GM19238 (cell line): ENCODE measurements around the gene FREM2.

Experiments
- DNase-seq: peaks from one replicate; pipeline ENCODE4 v3.0.0; 2011; ENCODE audit warnings: low spot score; ENCODE audit not compliant: insufficient read length

FREM2 gene

DNA sequence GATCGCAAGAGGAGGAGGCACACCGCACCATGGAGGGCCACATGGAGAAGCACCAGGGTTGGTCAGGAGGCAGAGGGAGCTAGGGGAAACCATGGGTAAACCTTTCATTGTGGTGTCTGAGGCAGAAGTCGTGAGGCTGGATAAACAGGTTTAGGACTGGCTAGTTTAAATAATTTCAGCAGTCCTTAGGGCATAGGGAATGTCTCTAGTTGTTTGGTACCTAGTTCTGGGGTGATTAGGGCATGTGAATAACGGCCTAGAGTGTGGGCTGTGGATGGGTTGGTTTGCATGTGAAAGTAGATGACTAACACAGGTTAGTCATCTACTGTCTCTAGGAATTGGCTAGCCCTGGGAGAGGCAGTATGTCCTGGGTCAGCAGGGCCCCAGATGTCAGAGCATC, 201.4 kb downstream of the FREM2 start:
- DNase-seq = no peak

DNA sequence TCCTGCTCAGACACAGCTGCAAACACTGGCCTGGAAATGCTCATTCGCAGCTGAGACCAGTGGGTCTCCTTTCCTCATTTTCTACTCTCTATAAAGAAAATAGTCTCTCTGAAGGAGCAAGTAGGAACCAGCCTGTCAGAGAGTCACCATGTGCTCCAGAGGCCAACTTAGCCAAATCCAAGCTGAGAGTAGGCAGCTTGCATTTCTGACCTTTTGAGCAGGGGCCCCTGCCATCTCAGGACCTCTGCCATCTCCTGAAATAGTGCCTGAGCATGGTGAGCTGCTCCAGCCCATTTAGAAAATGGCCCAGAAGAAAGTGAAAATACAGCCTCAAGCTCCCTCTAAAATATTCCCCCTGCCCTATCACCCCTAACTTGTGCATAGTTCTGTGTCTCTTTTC, 208.2 kb downstream of the FREM2 start:
- no peak for DNase-seq

DNA sequence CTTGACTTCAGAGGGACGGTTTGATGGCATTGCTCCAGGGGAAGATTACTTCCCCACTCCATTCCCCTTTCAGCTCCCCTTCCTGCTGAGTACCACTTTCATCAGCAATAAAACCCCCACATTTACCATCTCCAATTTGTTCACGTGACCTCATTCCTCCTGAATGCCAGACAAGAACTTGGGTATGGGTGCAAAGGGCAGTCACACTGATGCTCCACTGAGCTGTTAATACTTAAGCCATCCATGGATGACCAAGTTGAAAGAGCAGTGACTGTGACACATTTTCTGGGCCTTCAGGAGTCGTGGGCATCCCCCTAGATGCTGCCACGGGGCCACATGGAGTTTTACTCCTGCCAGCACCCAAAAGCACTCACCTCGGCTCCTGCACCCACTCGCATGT, 210.6 kb downstream of the FREM2 start:
- DNase-seq = no peak

DNA sequence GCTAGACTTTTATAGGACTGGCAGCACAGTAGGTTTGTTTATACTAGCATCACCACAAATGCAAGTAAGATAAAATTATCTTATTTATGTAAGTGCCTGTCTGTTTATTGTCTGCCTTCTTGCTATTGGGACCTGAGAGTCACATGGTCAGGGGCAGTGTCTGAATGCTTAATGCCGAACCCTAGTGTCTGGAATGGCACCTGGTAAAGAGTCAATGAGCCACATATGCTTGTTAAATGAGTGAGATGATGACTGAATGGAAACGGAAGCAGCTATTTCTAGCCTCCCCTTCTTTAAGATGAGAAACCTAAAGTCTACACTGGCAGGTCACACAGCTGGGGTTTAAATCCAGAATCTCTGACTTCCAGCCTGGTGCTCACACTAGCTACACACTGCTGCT, 211.6 kb downstream of the FREM2 start:
- DNase-seq = no peak

DNA sequence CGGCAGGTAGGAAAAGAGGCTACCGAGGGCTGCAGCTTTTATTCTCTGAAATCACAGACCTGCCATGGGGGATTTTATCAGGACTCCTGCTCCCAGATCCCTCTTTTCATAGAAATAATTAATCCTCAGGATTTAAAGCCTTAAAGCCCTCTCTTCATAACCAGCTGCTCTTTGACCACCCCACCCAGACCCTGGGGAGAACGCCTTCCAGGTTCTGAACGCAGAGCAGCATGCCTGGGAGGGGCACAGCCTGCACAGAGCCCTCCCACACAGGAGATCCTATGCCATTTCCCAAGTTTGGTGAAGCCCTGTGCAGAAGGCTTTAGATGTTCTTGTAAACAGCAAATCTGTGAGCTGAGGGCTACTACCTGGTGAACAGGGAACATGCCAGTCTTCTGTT, 212.7 kb downstream of the FREM2 start:
- no peak for DNase-seq

DNA sequence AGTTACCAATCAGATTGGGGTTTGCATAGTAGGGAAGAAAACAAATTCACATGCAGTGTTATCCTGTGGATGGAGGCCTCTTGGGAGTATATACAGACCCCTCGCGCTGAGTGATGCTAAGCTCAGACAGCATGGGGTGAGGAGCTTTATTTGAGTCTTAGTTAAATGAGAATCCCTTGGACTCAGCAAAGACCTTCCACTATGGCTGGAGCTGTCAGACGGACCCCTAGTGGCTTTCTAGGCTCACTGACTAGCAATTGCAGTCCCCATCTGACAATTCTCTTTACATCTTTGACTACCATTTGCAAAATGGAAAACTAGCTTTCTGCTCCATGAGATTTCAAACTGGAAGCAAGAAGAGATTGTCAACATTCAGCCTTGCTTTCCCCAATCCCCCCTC, 213.3 kb downstream of the FREM2 start:
- no peak for DNase-seq

DNA sequence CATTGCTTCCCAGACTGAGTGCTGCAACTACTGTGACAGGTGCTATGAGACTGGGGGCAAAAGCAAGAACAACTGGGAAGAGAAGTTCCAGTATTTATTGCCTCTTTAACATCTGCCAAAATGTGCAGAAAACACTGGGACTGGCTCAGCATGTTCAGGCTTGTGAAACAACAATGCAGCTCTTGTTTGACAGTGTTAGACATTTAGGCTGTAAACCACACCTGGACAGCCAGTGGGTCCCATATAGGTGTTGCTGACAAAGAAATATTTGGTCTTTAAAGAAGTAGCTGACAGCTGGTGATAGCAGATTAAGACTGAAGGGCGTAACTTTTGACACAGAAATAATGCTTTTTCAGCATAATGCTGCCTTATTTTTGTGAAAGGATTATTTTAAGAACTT, 215.7 kb downstream of the FREM2 start:
- no peak for DNase-seq

DNA sequence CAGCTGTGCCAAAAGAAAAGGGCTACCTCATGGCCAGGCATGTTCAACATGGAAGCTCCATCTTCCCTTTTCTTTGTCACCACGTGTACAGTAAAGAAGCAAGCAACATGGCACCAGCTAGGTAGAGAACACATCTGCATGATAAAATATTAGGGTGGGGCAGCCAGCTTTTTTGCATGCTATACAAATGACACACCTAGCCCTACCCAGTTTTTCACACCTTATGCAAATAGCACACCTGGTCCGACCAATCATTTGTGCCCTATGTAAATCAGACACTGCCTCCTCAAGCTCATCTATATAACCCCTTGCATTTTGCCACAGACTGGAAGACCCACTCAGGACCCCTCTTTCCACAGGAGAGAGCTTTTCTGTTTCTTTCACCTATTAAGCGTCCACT, 218.2 kb downstream of the FREM2 start:
- no peak for DNase-seq

DNA sequence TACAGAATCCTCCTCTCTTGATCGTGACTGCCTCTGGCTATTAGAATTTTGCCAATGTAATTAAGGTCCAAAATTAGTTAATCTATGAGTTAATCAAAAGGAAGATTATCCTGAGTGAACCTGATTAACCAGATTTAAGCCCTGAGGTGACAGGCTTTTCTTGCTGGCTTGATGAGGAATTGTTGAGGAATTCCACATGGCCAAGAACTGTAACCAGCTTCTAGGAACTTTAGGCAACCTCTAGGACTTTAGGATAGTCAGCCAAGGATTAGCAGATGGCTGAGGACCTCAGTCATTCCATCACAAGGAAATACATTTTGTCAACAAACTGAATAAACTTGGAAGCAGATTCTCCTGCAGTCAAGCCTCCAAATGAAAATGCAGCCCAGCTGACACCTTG, 219.0 kb downstream of the FREM2 start:
- no peak for DNase-seq

DNA sequence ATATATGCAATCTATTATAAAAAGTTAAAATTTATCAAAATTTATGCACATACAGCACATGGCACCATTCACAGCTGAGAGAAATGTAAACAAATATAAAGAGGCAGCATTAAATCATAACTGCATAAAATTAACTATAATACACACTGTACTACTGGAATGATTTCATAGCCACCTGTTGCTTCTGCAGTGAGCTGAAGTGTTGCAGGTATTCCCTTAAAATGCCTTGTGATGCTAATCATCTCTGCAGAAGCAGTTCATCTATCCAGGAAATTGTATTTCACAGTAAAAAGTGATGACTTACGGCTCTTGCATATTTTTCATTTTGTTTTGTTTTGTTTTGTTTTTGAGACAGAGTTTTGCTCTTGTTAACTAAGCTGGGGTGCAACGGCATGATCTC, 221.7 kb downstream of the FREM2 start:
- no peak for DNase-seq

DNA sequence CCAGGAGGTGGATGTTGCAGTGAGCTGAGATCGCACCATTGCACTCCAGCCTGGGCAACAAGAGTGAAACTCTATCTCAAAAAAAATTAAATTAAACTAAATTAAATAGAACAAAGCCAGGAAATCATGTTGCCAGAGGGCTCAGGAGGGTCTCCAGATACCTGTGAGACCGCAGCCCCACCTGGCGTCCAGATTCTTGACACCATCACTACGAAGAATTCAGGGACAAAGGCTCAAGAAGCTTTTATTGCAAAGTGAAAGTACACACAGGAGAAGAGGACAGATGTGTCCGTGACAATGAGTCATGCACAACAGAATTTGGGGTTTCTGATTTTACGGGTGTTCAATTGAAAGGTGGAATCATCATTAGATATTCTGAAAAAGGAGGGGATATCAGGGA, 227.2 kb downstream of the FREM2 start:
- no peak for DNase-seq

DNA sequence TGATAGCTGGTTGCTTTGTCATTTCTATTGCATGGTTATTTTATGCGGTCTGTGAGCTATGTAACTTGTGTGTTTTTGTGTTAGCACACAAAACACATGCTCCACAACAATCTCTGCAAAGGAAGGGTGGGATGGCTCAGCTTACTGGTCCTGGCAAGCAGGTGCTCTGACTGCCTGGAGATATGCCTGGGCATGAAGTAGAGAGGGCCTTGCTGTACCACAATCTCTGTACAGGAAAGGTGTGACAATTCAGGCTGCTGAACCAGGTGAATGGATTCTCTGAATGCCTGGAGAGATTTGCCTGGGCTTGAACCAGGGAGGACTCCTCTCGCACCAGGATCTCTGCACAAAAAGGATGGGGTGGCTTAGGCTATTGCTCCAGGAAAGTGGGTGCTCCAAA, 234.2 kb downstream of the FREM2 start:
- no peak for DNase-seq

DNA sequence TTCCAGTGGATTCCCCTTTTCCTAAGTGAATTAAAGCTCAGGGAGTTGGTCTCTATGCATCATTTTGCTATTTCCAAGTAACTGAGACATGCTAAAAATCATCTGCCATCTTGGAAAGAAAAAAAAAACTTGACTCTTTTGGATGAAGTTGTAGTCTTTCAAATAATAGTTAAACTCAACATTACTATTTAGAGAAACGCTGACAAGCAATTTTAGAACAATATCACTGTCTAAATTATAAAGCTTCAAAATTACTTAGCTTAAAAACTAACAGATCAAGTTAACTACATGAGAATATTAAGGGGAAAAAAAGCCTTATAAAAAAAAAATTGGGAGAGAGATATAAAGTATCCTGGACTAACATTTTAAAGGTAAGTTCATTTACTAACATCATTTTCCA, 235.3 kb downstream of the FREM2 start:
- no peak for DNase-seq

DNA sequence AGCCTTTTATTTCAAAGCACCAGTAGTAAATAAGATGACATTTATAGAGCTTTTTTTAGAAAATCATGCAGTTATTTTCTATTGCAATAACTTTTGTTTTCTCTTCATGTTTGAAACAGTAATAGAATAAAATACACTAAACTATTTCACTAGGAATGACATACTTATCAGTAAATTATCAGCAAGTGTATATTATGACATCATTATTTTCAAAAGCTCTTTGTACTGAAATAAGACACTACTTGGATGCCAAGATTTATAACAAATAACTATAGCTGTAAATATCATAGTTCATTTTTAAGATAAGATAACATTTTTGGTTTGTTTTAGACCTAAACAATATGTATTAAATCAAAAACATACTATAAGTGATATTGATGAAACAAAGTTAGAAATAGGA, 246.9 kb downstream of the FREM2 start:
- DNase-seq = no peak
